Gastrocnemius medialis (tissue), 4 donors: ENCODE data around the gene ADSL. TPM values are rescaled to one million over a fixed set of nuclear protein-coding genes. Genes with fewer than 3 reads are reported as not detected.

ENCODE experiments used
- ATAC-seq, 2 donors: fragments of 150-250 bp; one replicate each; pipeline ENCODE4 v1.9.1; 2016
- DNase-seq, 2 donors: peaks; one replicate each; pipeline ENCODE4 v3.0.0-alpha.2; 2019
- H3K27ac ChIP-seq, 4 donors: fragments of 200-600 bp; sonication (generic); 1 replicate in 1 of 4; 2 replicates in 3 of 4; pipeline ENCODE4 v1.5.1; 2016 to 2018; ENCODE audit warnings: mild to moderate bottlenecking in 2 of 4, moderate library complexity in 1 of 4
- H3K27me3 ChIP-seq, 3 donors: fragments of 200-600 bp; sonication (generic) in 2 of 3; 1 replicate in 1 of 3; 2 replicates in 2 of 3; pipeline versions ENCODE4 v1.5.1 to v1.6.0; 2016 to 2019; ENCODE audit warnings: mild to moderate bottlenecking in 1 of 3, moderate library complexity in 1 of 3
- H3K36me3 ChIP-seq, 2 donors: fragments of 200-600 bp; sonication (generic) in 1 of 2; one replicate each; pipeline ENCODE4 v1.5.1; 2017 to 2018
- H3K4me1 ChIP-seq, 2 donors: fragments of 200-600 bp; sonication (generic) in 1 of 2; one replicate each; pipeline ENCODE4 v1.5.1; 2016 to 2017; ENCODE audit warnings: mild to moderate bottlenecking in 2 of 2
- H3K4me3 ChIP-seq, 4 donors: fragments of 200-600 bp; sonication (generic) in 3 of 4; 1 replicate in 1 of 4; 2 replicates in 3 of 4; pipeline ENCODE4 v1.5.1; 2016 to 2019; ENCODE audit warnings: mild to moderate bottlenecking in 2 of 4
- H3K9me3 ChIP-seq, 3 donors: fragments of 200-600 bp; sonication (generic) in 2 of 3; 1 replicate in 1 of 3; 2 replicates in 2 of 3; pipeline ENCODE4 v1.5.1; 2016 to 2019
- POLR2A ChIP-seq, 2 donors: fragments of 450-650 bp; IDR thresholded peaks; one replicate each; pipeline ENCODE4 v1.6.1; 2017; ENCODE audit warnings: antibody characterized with exemption in 2 of 2, mild to moderate bottlenecking in 2 of 2, moderate library complexity in 2 of 2
- in situ Hi-C, 4 donors: fragments of 200-750 bp; cut with MboI; loops; one replicate each; pipeline versions ENCODE4 v1.15.0 to v1.8.0; 2017; ENCODE audit warnings: low sequenced_read_pairs in 4 of 4
- intact Hi-C: fragments of 100-400 bp; cut with DNase I; formaldehyde crosslinking; loops from one replicate; pipeline ENCODE4 v1.15.1; 2023; ENCODE audit warnings: low total_unique reads
- total RNA-seq, 4 donors: library from RNA; depleted of rRNA; stranded (reverse); fragments of >200 nt; gene quantifications; one replicate each; pipeline versions ENCODE4 v1.1.0 to v1.2.3, GENCODE V29; 2016
- TF ChIP-seq, protein P1 (sequence below), 5 experiments: fragments of 450-650 bp in 3 of 5; fragments of 200-600 bp in 2 of 5; sonication (generic) in 2 of 5; IDR thresholded peaks in 4 of 5; conservative IDR thresholded peaks in 1 of 5; 1 replicate in 4 of 5; 2 replicates in 1 of 5; pipeline ENCODE4 v1.5.1; 2016 to 2019; ENCODE audit warnings: antibody characterized with exemption in 5 of 5, mild to moderate bottlenecking in 3 of 5, moderate library complexity in 3 of 5

ADSL gene
- total RNA-seq, 4 donors from 2014 or later = 249 to 283 (median 262) TPM

- TF ChIP-seq POLR2A (IDR thresholded peaks at IDR 0.05) = no peak
- TF ChIP-seq, protein P1, sequence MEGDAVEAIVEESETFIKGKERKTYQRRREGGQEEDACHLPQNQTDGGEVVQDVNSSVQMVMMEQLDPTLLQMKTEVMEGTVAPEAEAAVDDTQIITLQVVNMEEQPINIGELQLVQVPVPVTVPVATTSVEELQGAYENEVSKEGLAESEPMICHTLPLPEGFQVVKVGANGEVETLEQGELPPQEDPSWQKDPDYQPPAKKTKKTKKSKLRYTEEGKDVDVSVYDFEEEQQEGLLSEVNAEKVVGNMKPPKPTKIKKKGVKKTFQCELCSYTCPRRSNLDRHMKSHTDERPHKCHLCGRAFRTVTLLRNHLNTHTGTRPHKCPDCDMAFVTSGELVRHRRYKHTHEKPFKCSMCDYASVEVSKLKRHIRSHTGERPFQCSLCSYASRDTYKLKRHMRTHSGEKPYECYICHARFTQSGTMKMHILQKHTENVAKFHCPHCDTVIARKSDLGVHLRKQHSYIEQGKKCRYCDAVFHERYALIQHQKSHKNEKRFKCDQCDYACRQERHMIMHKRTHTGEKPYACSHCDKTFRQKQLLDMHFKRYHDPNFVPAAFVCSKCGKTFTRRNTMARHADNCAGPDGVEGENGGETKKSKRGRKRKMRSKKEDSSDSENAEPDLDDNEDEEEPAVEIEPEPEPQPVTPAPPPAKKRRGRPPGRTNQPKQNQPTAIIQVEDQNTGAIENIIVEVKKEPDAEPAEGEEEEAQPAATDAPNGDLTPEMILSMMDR (IDR thresholded peaks at IDR 0.05 in 4 of 5, conservative IDR thresholded peaks at IDR 0.05 in 1 of 5) = no peak
- Histone ChIP-seq H3K27ac (no peak overlapping the region), H3K4me3 (no peak overlapping the region), H3K36me3 (peaks cover 0 to 59% of the 10 kb centered on the region in 2 donors), H3K27me3 (no peaks in the 10 kb centered on the region), H3K9me3 (no peaks in the 10 kb centered on the region), H3K4me1 (no peaks in the 10 kb centered on the region)
- ATAC-seq (no peak), DNase-seq (no peak)
- intact Hi-C loops = no loop called here
- in situ Hi-C loops = loop anchor here in 1 of 4 donors (25.0 kb wide), 1 partner anchor 104 kb away; no protein-coding TSS in a partner anchor
These were observed 69.9 kb downstream of the ADSL start for GRCh38 chr22:40416267-40416570.

- in situ Hi-C loops (loop anchor here in 1 of 4 donors (25.0 kb wide), 1 partner anchor 104 kb away; no protein-coding TSS in a partner anchor), intact Hi-C loops (no loop called here)
- H3K4me1 ChIP-seq = no peaks in the 10 kb centered on the region
- no peaks in the 10 kb centered on the region for H3K9me3 ChIP-seq
- H3K36me3 ChIP-seq = peaks cover 0 to 58% of the 10 kb centered on the region in 2 donors
- no peak overlapping the region for H3K4me3 ChIP-seq
- H3K27me3 ChIP-seq = no peaks in the 10 kb centered on the region
- TF ChIP-seq, protein P1 (IDR thresholded peaks at IDR 0.05 in 4 of 5, conservative IDR thresholded peaks at IDR 0.05 in 1 of 5) = no peak
- no peak for TF ChIP-seq POLR2A (IDR thresholded peaks at IDR 0.05)
- no peak for ATAC-seq
- no peak overlapping the region for H3K27ac ChIP-seq
- no peak for DNase-seq
These were observed 70.3 kb downstream of the ADSL start for GRCh38 chr22:40416636-40417035.

DNA sequence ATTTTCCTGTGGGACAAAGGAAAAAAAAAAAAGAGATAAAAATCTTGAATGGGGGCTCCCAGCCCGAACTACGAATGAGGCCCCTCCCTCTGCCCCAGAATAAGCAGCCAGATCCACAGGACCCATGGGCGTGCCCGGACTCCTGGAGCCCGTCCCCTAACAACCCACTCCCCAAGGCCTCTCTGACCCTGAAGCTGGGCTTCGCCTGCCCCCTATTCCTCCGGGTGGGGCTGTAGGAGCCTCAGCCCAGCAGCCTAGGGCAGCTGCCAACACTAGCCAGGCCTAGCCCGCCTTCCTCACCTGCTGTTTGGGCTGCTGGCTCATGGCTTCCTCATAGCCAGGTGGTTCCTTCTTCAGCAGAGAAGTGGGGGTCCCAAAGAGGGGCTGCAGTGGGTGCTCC is 70.7 kb downstream of the ADSL start:
- H3K27me3 ChIP-seq = no peaks in the 10 kb centered on the region
- H3K4me3 ChIP-seq = no peak overlapping the region
- no peak for DNase-seq
- peaks cover 0 to 2% of the 10 kb centered on the region in 2 donors for H3K4me1 ChIP-seq
- intact Hi-C loops (no loop called here), in situ Hi-C loops (loop anchor here in 1 of 4 donors (25.0 kb wide), 1 partner anchor 105 kb away; no protein-coding TSS in a partner anchor)
- no peak for ATAC-seq
- no peak for TF ChIP-seq POLR2A (IDR thresholded peaks at IDR 0.05)
- TF ChIP-seq, protein P1 (IDR thresholded peaks at IDR 0.05 in 4 of 5, conservative IDR thresholded peaks at IDR 0.05 in 1 of 5) = no peak
- H3K9me3 ChIP-seq = no peaks in the 10 kb centered on the region
- H3K36me3 ChIP-seq = peaks cover 0 to 58% of the 10 kb centered on the region in 2 donors
- H3K27ac ChIP-seq = no peak overlapping the region

DNA sequence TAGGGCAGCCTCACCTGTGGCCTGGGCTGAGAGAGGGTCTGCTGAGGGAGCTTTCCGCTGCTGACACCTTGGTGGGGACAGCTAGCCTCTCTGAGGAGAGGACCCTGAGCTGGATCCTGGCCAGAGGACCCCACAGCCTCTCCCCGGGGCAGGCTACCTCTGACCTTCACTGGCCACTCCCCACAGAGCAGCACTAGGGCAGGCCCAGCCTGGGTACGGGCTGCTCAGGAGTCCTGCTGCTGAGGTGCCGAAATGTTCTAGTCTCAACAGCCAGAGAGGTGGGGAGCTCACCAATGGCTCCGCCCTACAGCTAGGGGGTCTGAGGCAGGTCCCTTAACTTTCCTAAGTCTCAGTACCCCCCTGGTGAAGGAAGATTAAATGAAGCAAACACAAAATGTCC is 71.6 kb downstream of the ADSL start:
- Histone ChIP-seq H3K36me3 (peaks cover 0 to 59% of the 10 kb centered on the region in 2 donors), H3K27me3 (no peaks in the 10 kb centered on the region), H3K4me3 (no peak overlapping the region), H3K4me1 (peaks cover 4 to 8% of the 10 kb centered on the region in 2 donors), H3K27ac (no peak overlapping the region), H3K9me3 (no peaks in the 10 kb centered on the region)
- TF ChIP-seq POLR2A (IDR thresholded peaks at IDR 0.05) = no peak
- TF ChIP-seq, protein P1 (IDR thresholded peaks at IDR 0.05 in 4 of 5, conservative IDR thresholded peaks at IDR 0.05 in 1 of 5) = no peak
- in situ Hi-C loops (loop anchor here in 1 of 4 donors (25.0 kb wide), 1 partner anchor 106 kb away; no protein-coding TSS in a partner anchor), intact Hi-C loops (no loop called here)
- ATAC-seq (no peak), DNase-seq (no peak)
